A549 treated with ZK216348 at 1 μM for 4 hours (cell line): ENCODE measurements around the gene ABHD3. TPM values are rescaled to one million over a fixed set of nuclear protein-coding genes. Genes with fewer than 3 reads are reported as not detected.

ENCODE experiments used
- total RNA-seq: library from RNA; stranded (reverse); fragments of 200-300 nt; extraction: Qiagen RNA extraction; gene quantifications from 5 replicates; pipeline ENCODE4 v1.2.3, GENCODE V29; 2022; ENCODE audit warnings: low read depth

The ABHD3 gene, protein sequence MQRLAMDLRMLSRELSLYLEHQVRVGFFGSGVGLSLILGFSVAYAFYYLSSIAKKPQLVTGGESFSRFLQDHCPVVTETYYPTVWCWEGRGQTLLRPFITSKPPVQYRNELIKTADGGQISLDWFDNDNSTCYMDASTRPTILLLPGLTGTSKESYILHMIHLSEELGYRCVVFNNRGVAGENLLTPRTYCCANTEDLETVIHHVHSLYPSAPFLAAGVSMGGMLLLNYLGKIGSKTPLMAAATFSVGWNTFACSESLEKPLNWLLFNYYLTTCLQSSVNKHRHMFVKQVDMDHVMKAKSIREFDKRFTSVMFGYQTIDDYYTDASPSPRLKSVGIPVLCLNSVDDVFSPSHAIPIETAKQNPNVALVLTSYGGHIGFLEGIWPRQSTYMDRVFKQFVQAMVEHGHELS
- total RNA-seq = 16.2 to 25.7 TPM (median 21.3 TPM) in 5 replicates

GRCh38 chr18:21704603-21705364, at the start of gene ABHD3:
ABHD3 (minus strand) TSS chr18:21704774; CDS start chr18:21704665, 109 bp downstream.

GRCh38 chr18:21740538-21741311, 36.2 kb upstream of the ABHD3 start, which contains the start of gene MIB1:
MIB1 (plus strand) TSS chr18:21740792; CDS start chr18:21741584, 792 bp downstream.

DNA sequence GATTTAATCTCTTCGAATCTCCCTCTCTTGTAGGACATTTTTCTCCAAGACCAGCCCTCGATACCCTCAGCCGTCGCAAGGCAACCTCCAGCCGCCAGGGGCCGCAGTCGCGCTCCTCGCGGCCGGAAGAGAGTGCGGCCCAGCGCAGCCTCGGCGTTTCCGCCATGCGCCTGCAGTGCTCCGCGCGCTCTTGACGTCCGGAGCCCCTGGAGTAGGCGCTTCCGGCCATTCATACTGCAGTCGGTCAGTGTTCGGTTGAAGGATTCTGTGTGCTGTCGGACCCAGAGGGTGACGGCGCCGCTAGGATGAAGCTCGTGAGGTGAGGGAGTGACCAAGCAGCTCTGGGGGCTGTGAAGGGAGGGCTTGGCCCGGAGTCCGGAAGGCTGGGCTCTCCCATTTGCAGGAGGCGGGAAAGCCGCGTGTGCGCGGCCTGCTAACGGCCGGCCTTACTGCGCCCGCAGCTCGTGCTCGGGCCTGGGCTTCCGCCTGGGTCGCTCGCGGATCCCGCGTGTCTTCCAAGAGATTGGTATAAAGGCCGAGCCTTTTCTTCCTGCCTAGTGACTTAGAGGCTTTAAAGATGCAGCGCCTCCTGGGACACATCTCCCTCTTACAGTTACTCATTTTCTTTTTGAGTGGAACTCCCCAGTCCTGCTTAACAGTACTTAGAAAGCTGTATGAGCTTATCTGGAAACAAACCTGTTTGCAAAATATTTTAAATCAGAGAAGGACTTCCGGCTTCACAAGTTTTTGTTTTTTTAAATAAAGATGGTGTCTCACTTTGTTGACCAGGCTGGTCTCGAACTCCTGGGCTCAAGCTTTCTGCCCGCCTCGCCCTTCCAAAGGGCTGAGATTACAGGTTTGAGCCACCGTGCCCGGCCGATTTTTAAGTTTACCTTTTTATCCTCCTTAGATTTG, 92.2 kb downstream of the ABHD3 start, which contains the start of gene SNRPD1:
SNRPD1 (plus strand) TSS at position 190 of the 915 bp plus-strand sequence; CDS start at position 306, 116 bp downstream.

Other genes with a start within 250 kb of the ABHD3 start
- gene ESCO1, start 104.1 kb downstream of the ABHD3 start, total RNA-seq = 6.4 to 9.3 TPM (median 8.5 TPM) in 5 replicates
- gene SNRPD1, start 92.5 kb downstream of the ABHD3 start, total RNA-seq = 144 to 273 TPM (median 166 TPM) in 5 replicates
- gene MIB1, start 36.0 kb upstream of the ABHD3 start, total RNA-seq = 4.1 to 11.8 TPM (median 8.0 TPM) in 5 replicates